ENCODE data around the gene COL15A1.

- TF ChIP-seq SP1 (IDR thresholded peaks at IDR 0.05; ENCODE audit: low read depth, low read length) (no peak), CTCF (IDR thresholded peaks at IDR 0.05; ENCODE audit: control extremely low read depth in 1 of 3, insufficient read depth in 1 of 3, low read depth in 1 of 3, low read length in 3 of 3) (no peak), POLR2A (IDR thresholded peaks at IDR 0.05; ENCODE audit: control extremely low read depth in 1 of 2, low read depth in 2 of 2, low read length in 2 of 2) (no peak), POLR2AphosphoS5 (IDR thresholded peaks at IDR 0.05; ENCODE audit: low read depth, low read length) (no peak), CBX8 (IDR thresholded peaks at IDR 0.05; ENCODE audit: borderline replicate concordance, low read depth, low read length) (no peak), USF2 (IDR thresholded peaks at IDR 0.05; ENCODE audit: low read length) (no peak), SUZ12 (IDR thresholded peaks at IDR 0.05; ENCODE audit: low read length) (no peak), ATF3 (IDR thresholded peaks at IDR 0.05; ENCODE audit: insufficient read depth, low read depth, low read length) (no peak), ZNF274 (IDR thresholded peaks at IDR 0.05; ENCODE audit: borderline replicate concordance, extremely low read depth, low read length) (no peak)
Observed at GRCh38 chr9:99107421-99107820, 163.7 kb downstream of the COL15A1 start.

All from H1 (cell line).